ENCODE measurements around the gene CYP4F22. TPM values are rescaled to one million over a fixed set of nuclear protein-coding genes. Genes with fewer than 3 reads are reported as not detected.

Gene CYP4F22
- total and polyA plus RNA-seq, 2 of the 8 experiments (the other 6 are each of a cell fraction or from before 2014, with no cell fraction given) = not detected

GRCh38 chr19:15525291-15525690 lies 17.0 kb downstream of the CYP4F22 start:
- no peaks in the 10 kb centered on the region for H3K36me3 ChIP-seq (ENCODE audit: control insufficient read depth in 2 of 4, insufficient read depth in 4 of 4, low read length in 3 of 4)

More at GRCh38 chr19:15525291-15525690, 17.0 kb downstream of the CYP4F22 start:
- WGBS, 2 experiments (ENCODE audit: extremely low coverage in 1 of 2, insufficient coverage in 1 of 2, insufficient read length in 1 of 2, insufficient replicate concordance in 2 of 2, low coverage in 1 of 2, low lambda C conversion rate in 2 of 2, missing lambda C conversion rate in 1 of 2) = 79% methylated on average over 15 of the region's 15 CpGs; no CpG with 5 or more reads in 1 of the 2 experiments
- no peaks in the 10 kb centered on the region for H3K4me1 ChIP-seq (replicated peaks in 1 of 4; ENCODE audit: control insufficient read depth in 3 of 4, insufficient read depth in 4 of 4, low read length in 3 of 4)
- no peak overlapping the region for H3K4me2 ChIP-seq (ENCODE audit: insufficient read depth in 1 of 2, low read depth in 2 of 2, low read length in 2 of 2)
- no peak overlapping the region for H3K4ac ChIP-seq (replicated peaks; ENCODE audit: insufficient read length, low read depth, low read length)
- H3K23ac ChIP-seq (ENCODE audit: insufficient read length) = no peak overlapping the region
- no peaks in the 10 kb centered on the region for H3K27me3 ChIP-seq (replicated peaks in 1 of 4; ENCODE audit: control insufficient read depth in 3 of 4, extremely low read depth in 1 of 4, insufficient read depth in 3 of 4, low read length in 3 of 4)
- no peak overlapping the region for H2BK12ac ChIP-seq (ENCODE audit: low read depth, low read length)
- no peak for DNase-seq (ENCODE audit: low read depth in 1 of 2, low spot score in 2 of 2)
- FAIRE-seq = no peak
- H3K4me3 ChIP-seq (ENCODE audit: extremely low read depth in 1 of 4, insufficient read depth in 2 of 4, low read depth in 3 of 4, low read length in 4 of 4) = no peak overlapping the region
- no peak overlapping the region for H2AK5ac ChIP-seq (ENCODE audit: low read depth, low read length)
- H2BK20ac ChIP-seq (ENCODE audit: low read length) = no peak overlapping the region
- H2AFZ ChIP-seq (ENCODE audit: low read length) = no peak overlapping the region
- H4K91ac ChIP-seq (replicated peaks; ENCODE audit: insufficient read length, low read length) = no peak overlapping the region
- H3K27ac ChIP-seq (ENCODE audit: low read depth, low read length) = no peak overlapping the region
- no peak overlapping the region for H4K5ac ChIP-seq (ENCODE audit: insufficient read length, low read depth, low read length)
- no peaks in the 10 kb centered on the region for H3K79me2 ChIP-seq (ENCODE audit: control insufficient read depth in 1 of 2, insufficient read depth in 2 of 2, low read length in 2 of 2)
- H3K79me1 ChIP-seq (ENCODE audit: low read depth, low read length) = no peaks in the 10 kb centered on the region
- no peak overlapping the region for H3K56ac ChIP-seq (replicated peaks; ENCODE audit: insufficient read length, low read depth, low read length)
- POLR2A ChIA-PET (ENCODE audit: partially characterized antibody) = no interaction called here
- H3K14ac ChIP-seq (ENCODE audit: insufficient read length) = no peak overlapping the region
- no peaks in the 10 kb centered on the region for H3K23me2 ChIP-seq (ENCODE audit: low read depth, low read length)
- TF ChIP-seq SIRT6 (IDR thresholded peaks at IDR 0.05; ENCODE audit: low read length) (no peak), POLR2A (IDR thresholded peaks at IDR 0.05; ENCODE audit: control extremely low read depth in 1 of 2, low read depth in 2 of 2, low read length in 2 of 2) (no peak), YY1 (IDR thresholded peaks at IDR 0.05; ENCODE audit: low read depth, low read length) (no peak), TCF12 (IDR thresholded peaks at IDR 0.05; ENCODE audit: low read depth, low read length) (no peak), MAFK (IDR thresholded peaks at IDR 0.05; ENCODE audit: low read depth, low read length) (no peak), POLR2AphosphoS5 (IDR thresholded peaks at IDR 0.05; ENCODE audit: low read depth, low read length) (no peak), CREB1 (IDR thresholded peaks at IDR 0.05) (no peak), CBX5 (IDR thresholded peaks at IDR 0.05; ENCODE audit: low read depth, low read length) (no peak), EZH2 (IDR thresholded peaks at IDR 0.05; ENCODE audit: low read depth, low read length, severe bottlenecking) (no peak), POU5F1 (IDR thresholded peaks at IDR 0.05; ENCODE audit: low read depth, low read length) (no peak), SAP30 (IDR thresholded peaks at IDR 0.05; ENCODE audit: insufficient read depth, insufficient replicate concordance, low read length) (no peak), SP1 (IDR thresholded peaks at IDR 0.05; ENCODE audit: low read depth, low read length) (no peak), RXRA (IDR thresholded peaks at IDR 0.05; ENCODE audit: insufficient read depth, low read depth, low read length) (no peak)
- H3K18ac ChIP-seq (ENCODE audit: extremely low read depth, low read length) = no peak overlapping the region
- no peaks in the 10 kb centered on the region for H4K20me1 ChIP-seq (replicated peaks in 1 of 2; ENCODE audit: control insufficient read depth in 1 of 2, insufficient read depth in 2 of 2, low read length in 2 of 2)
- CTCF ChIA-PET (ENCODE audit: partially characterized antibody) = interaction anchor here (1.0 kb wide), 1 partner anchor 107 kb away, joined by 3 read pairs; no protein-coding TSS in a partner anchor
- H2BK5ac ChIP-seq (ENCODE audit: low read depth, low read length) = no peak overlapping the region
- H4K8ac ChIP-seq (ENCODE audit: extremely low read depth, insufficient read depth, low read length) = no peak overlapping the region
- no peak overlapping the region for H2BK15ac ChIP-seq (ENCODE audit: low read length)
- no peak overlapping the region for H3K9ac ChIP-seq (replicated peaks in 1 of 4; ENCODE audit: extremely low read depth in 1 of 4, low read depth in 3 of 4, low read length in 3 of 4)
- H2BK120ac ChIP-seq (replicated peaks; ENCODE audit: low read depth, low read length) = no peak overlapping the region
- peaks cover 55 to 81% of the 10 kb centered on the region in 2 experiments for H3K9me3 ChIP-seq (ENCODE audit: insufficient read depth in 2 of 2, low read depth in 1 of 2, low read length in 1 of 2)
